CD14-positive monocyte (primary cell): Measurements from ENCODE around the gene SAG. TPM values are rescaled to one million over a fixed set of nuclear protein-coding genes. Genes with fewer than 3 reads are reported as not detected.

Experiments
- DNase-seq, 3 donors: peaks; one replicate each; pipeline ENCODE4 v3.0.0-alpha.2; 2011 to 2022
- H2AFZ ChIP-seq: 2 replicates; pipeline ENCODE4 v1.6.0; 2012; ENCODE audit warnings: mild to moderate bottlenecking, low read depth, low read length, inconsistent platforms; ENCODE audit not compliant: insufficient read depth, poor library complexity, severe bottlenecking
- H3K27ac ChIP-seq, 2 donors: 1 replicate in 1 of 2; 2 replicates in 1 of 2; pipeline ENCODE4 v1.5.1; 2012 to 2013; ENCODE audit warnings: low read length in 2 of 2, control low read depth in 1 of 2, inconsistent platforms in 1 of 2, low read depth in 1 of 2, mild to moderate bottlenecking in 1 of 2
- H3K27me3 ChIP-seq, 2 donors: one replicate each; pipeline versions ENCODE4 v1.6.0 to v1.6.1; 2011 to 2013; ENCODE audit warnings: low read length in 2 of 2; ENCODE audit not compliant: control insufficient read depth in 2 of 2, insufficient read depth in 2 of 2
- H3K36me3 ChIP-seq, 2 donors: replicated peaks in 1 of 2; 1 replicate in 1 of 2; 2 replicates in 1 of 2; pipeline versions ENCODE4 v1.5.1 to v1.6.1; 2012 to 2013; ENCODE audit warnings: low read length in 2 of 2, control low read depth in 1 of 2, inconsistent platforms in 1 of 2, mild to moderate bottlenecking in 1 of 2; ENCODE audit not compliant: insufficient read depth in 2 of 2, control insufficient read depth in 1 of 2
- H3K4me1 ChIP-seq, 2 donors: 1 replicate in 1 of 2; 2 replicates in 1 of 2; pipeline versions ENCODE4 v1.5.1 to v1.6.1; 2012 to 2013; ENCODE audit warnings: low read length in 2 of 2, control low read depth in 1 of 2, inconsistent platforms in 1 of 2, mild to moderate bottlenecking in 1 of 2, moderate library complexity in 1 of 2; ENCODE audit not compliant: insufficient read depth in 2 of 2, control insufficient read depth in 1 of 2
- H3K4me2 ChIP-seq: replicated peaks from 2 replicates; pipeline ENCODE3; 2012; ENCODE audit warnings: low read length, moderate library complexity, mild to moderate bottlenecking; ENCODE audit not compliant: poor library complexity, severe bottlenecking; ENCODE audit errors: extremely low read depth
- H3K4me3 ChIP-seq, 3 experiments: fragments of 200-600 bp in 1 of 3; sonication (generic) in 1 of 3; replicated peaks in 1 of 3; 1 replicate in 2 of 3; 2 replicates in 1 of 3; pipeline ENCODE4 v1.5.1; 2011 to 2013; ENCODE audit warnings: low read length in 3 of 3, mild to moderate bottlenecking in 3 of 3, control low read depth in 2 of 3, low read depth in 2 of 3, inconsistent platforms in 1 of 3, moderate library complexity in 1 of 3
- H3K79me2 ChIP-seq: 2 replicates; pipeline ENCODE4 v1.6.0; 2012; ENCODE audit warnings: mild to moderate bottlenecking, control low read depth, inconsistent platforms, low read length, moderate library complexity; ENCODE audit not compliant: insufficient read depth
- H3K9ac ChIP-seq: 2 replicates; pipeline ENCODE4 v1.6.0; 2017; ENCODE audit warnings: low read length, mild to moderate bottlenecking; ENCODE audit not compliant: insufficient read depth, poor library complexity, severe bottlenecking
- H3K9me3 ChIP-seq, 2 donors: replicated peaks in 1 of 2; 1 replicate in 1 of 2; 2 replicates in 1 of 2; pipeline versions ENCODE4 v1.5.1 to v1.6.1; 2012 to 2013; ENCODE audit warnings: low read length in 2 of 2, control low read depth in 1 of 2; ENCODE audit not compliant: control insufficient read depth in 1 of 2, insufficient read depth in 1 of 2
- H4K20me1 ChIP-seq: 2 replicates; pipeline ENCODE4 v1.6.0; 2012; ENCODE audit warnings: mild to moderate bottlenecking, low read length, control low read depth, moderate library complexity; ENCODE audit not compliant: insufficient read depth
- H3K27ac Mint-ChIP-seq, 7 donors: one replicate each; pipeline ENCODE4 v1.8.0; 2020; ENCODE audit warnings: mild to moderate bottlenecking in 7 of 7, mixed read lengths in 7 of 7, moderate library complexity in 6 of 7, inconsistent platforms in 2 of 7
- H3K27me3 Mint-ChIP-seq, 3 donors: one replicate each; pipeline ENCODE4 v1.8.0; 2021 to 2022; ENCODE audit warnings: low read depth in 3 of 3, mild to moderate bottlenecking in 3 of 3, mixed read lengths in 3 of 3, moderate library complexity in 3 of 3, inconsistent platforms in 1 of 3
- H3K36me3 Mint-ChIP-seq, 2 donors: one replicate each; pipeline ENCODE4 v1.8.0; 2020; ENCODE audit warnings: mixed read lengths in 2 of 2, inconsistent platforms in 1 of 2, mild to moderate bottlenecking in 1 of 2
- H3K4me1 Mint-ChIP-seq: one replicate; pipeline ENCODE4 v1.8.0; 2020; ENCODE audit warnings: mild to moderate bottlenecking, mixed read lengths
- H3K4me3 Mint-ChIP-seq, 2 donors: one replicate each; pipeline ENCODE4 v1.8.0; 2020; ENCODE audit warnings: mild to moderate bottlenecking in 2 of 2, mixed read lengths in 2 of 2, moderate library complexity in 1 of 2
- H3K9me3 Mint-ChIP-seq, 7 donors: one replicate each; pipeline ENCODE4 v1.8.0; 2020 to 2022; ENCODE audit warnings: mixed read lengths in 7 of 7, mild to moderate bottlenecking in 6 of 7, moderate library complexity in 6 of 7, inconsistent platforms in 2 of 7
- WGBS: methylation state at CpG from one replicate; pipeline ENCODE4 v1.1.5; 2013; ENCODE audit warnings: missing lambda C conversion rate; ENCODE audit not compliant: insufficient coverage; 5-methylcytosine and 5-hydroxymethylcytosine counted together
- intact Hi-C, 2 donors: fragments of 100-400 bp; cut with micrococcal nuclease; formaldehyde crosslinking; loops; one replicate each; pipeline versions ENCODE4 v1.15.0 to v1.15.1; 2023
- polyA plus RNA-seq, 3 donors: library from polyadenylated mRNA; depleted of rRNA in 1 of 3; unstranded in 2 of 3; stranded (reverse) in 1 of 3; fragments of 300-500 nt in 2 of 3; fragments of >200 nt in 1 of 3; fragmentation: Illumina TruSeq in 2 of 3; gene quantifications; 1 replicate in 2 of 3; 2 replicates in 1 of 3; pipeline ENCODE4 v1.2.3, GENCODE V29; 2012 to 2021
- TF ChIP-seq, protein P1 (sequence below): fragments of 200-600 bp; IDR thresholded peaks from one replicate; pipeline ENCODE4 v1.8.0; 2022; ENCODE audit warnings: antibody characterized with exemption, mild to moderate bottlenecking

SAG gene
- polyA plus RNA-seq, 3 donors: 0.04 to 0.87 TPM; not detected in 1

- intact Hi-C loops: no loop called here
- H3K4me2 ChIP-seq: no peak overlapping the region
- peaks cover 43 to 48% of the 10 kb centered on the region in 2 donors for H3K36me3 Mint-ChIP-seq
Measured at GRCh38 chr2:233297076-233297475, 10.5 kb upstream of the SAG start.

DNA sequence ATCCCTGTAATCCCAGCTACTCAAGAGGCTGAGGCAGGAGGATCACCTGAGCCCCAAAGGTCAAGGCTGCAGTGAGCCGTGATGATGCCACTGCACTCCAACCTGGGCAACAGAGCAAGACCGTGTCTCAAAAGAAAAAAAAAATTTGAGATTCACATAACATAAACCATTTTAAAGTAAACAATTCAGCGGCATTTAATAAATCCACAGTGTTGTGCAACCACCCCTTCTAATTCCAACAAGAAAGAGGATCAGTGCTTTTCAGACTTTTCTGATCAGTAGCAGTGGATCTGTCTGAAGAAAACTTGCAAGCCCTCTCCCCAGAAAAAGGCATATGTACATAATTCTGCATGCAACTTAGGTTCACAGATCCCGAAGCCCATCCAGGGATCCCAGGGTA, 7.2 kb upstream of the SAG start:
- no peaks in the 10 kb centered on the region for H3K27me3 Mint-ChIP-seq

More at GRCh38 chr2:233297076-233297475, 10.5 kb upstream of the SAG start:
- no peak overlapping the region for H3K4me3 ChIP-seq
- no peaks in the 10 kb centered on the region for H3K27me3 Mint-ChIP-seq
- H3K27me3 ChIP-seq: no peaks in the 10 kb centered on the region
- DNase-seq: no peak
- H3K27ac Mint-ChIP-seq: no peak overlapping the region
- no peak overlapping the region for H2AFZ ChIP-seq
- H3K9me3 Mint-ChIP-seq: no peaks in the 10 kb centered on the region
- no peak overlapping the region for H3K9ac ChIP-seq
- H3K4me3 Mint-ChIP-seq: no peak overlapping the region
- H3K4me1 Mint-ChIP-seq: no peaks in the 10 kb centered on the region
- H3K79me2 ChIP-seq: no peaks in the 10 kb centered on the region
- H3K36me3 ChIP-seq: peaks cover 39 to 45% of the 10 kb centered on the region in 2 donors
- H3K4me1 ChIP-seq: no peaks in the 10 kb centered on the region
- TF ChIP-seq, protein P1, sequence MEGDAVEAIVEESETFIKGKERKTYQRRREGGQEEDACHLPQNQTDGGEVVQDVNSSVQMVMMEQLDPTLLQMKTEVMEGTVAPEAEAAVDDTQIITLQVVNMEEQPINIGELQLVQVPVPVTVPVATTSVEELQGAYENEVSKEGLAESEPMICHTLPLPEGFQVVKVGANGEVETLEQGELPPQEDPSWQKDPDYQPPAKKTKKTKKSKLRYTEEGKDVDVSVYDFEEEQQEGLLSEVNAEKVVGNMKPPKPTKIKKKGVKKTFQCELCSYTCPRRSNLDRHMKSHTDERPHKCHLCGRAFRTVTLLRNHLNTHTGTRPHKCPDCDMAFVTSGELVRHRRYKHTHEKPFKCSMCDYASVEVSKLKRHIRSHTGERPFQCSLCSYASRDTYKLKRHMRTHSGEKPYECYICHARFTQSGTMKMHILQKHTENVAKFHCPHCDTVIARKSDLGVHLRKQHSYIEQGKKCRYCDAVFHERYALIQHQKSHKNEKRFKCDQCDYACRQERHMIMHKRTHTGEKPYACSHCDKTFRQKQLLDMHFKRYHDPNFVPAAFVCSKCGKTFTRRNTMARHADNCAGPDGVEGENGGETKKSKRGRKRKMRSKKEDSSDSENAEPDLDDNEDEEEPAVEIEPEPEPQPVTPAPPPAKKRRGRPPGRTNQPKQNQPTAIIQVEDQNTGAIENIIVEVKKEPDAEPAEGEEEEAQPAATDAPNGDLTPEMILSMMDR: no peak
- WGBS: 88% methylated on average over 3 of the region's 7 CpGs
- no peak overlapping the region for H3K27ac ChIP-seq
- H3K9me3 ChIP-seq: no peaks in the 10 kb centered on the region
- H4K20me1 ChIP-seq: no peaks in the 10 kb centered on the region

More for the DNA sequence above, 7.2 kb upstream of the SAG start:
- intact Hi-C loops: no loop called here
- Histone ChIP-seq H3K9ac (no peak overlapping the region), H4K20me1 (no peaks in the 10 kb centered on the region), H3K27me3 (no peaks in the 10 kb centered on the region), H3K4me3 (no peak overlapping the region), H3K4me1 (no peaks in the 10 kb centered on the region), H3K4me2 (no peak overlapping the region), H3K9me3 (no peaks in the 10 kb centered on the region), H2AFZ (no peak overlapping the region), H3K36me3 (peaks cover 6 to 12% of the 10 kb centered on the region in 2 donors), H3K27ac (no peak overlapping the region), H3K79me2 (no peaks in the 10 kb centered on the region)
- Mint-ChIP-seq H3K4me3 (no peak overlapping the region), H3K4me1 (no peaks in the 10 kb centered on the region), H3K27ac (no peak overlapping the region), H3K9me3 (no peaks in the 10 kb centered on the region), H3K36me3 (peaks cover 10 to 15% of the 10 kb centered on the region in 2 donors)
- TF ChIP-seq, protein P1: no peak
- DNase-seq: no peak
- 100% methylated on average over 3 of the region's 4 CpGs for WGBS
